Gastroesophageal sphincter (tissue), 3 donors: Measurements from ENCODE around the gene ENTPD7.

Experiments
- CTCF ChIP-seq, 4 experiments: fragments of 200-600 bp in 2 of 4; fragments of 450-650 bp in 2 of 4; sonication (generic) in 1 of 4; IDR thresholded peaks; one replicate each; pipeline ENCODE4 v1.5.1; 2017 to 2019; ENCODE audit warnings: antibody characterized with exemption in 4 of 4, mild to moderate bottlenecking in 2 of 4, moderate library complexity in 2 of 4
- POLR2A ChIP-seq, 2 donors: fragments of 450-650 bp; IDR thresholded peaks; one replicate each; pipeline ENCODE4 v1.6.1; 2017; ENCODE audit warnings: antibody characterized with exemption in 2 of 2, mild to moderate bottlenecking in 2 of 2, moderate library complexity in 1 of 2
- POLR2AphosphoS5 ChIP-seq: sonication (generic); formaldehyde crosslinking; IDR thresholded peaks from one replicate; pipeline ENCODE4 v1.6.1; 2017; ENCODE audit warnings: antibody characterized with exemption

GRCh38 chr10:99673492-99673891, 14.2 kb downstream of the ENTPD7 start:
- TF ChIP-seq CTCF (IDR thresholded peaks at IDR 0.05) = no peak
- no peak for TF ChIP-seq POLR2A (IDR thresholded peaks at IDR 0.05)
- TF ChIP-seq POLR2AphosphoS5 = no peak
